ENCODE data around the gene ARHGEF12. TPM values are rescaled to one million over a fixed set of nuclear protein-coding genes. Genes with fewer than 3 reads are reported as not detected.
A peak's percentile ranks its signal among the peaks of the same experiment; 100 is the strongest.

ARHGEF12 gene
- total RNA-seq, 4 donors from 2014 or later = 169 to 268 (median 197) TPM

DNA sequence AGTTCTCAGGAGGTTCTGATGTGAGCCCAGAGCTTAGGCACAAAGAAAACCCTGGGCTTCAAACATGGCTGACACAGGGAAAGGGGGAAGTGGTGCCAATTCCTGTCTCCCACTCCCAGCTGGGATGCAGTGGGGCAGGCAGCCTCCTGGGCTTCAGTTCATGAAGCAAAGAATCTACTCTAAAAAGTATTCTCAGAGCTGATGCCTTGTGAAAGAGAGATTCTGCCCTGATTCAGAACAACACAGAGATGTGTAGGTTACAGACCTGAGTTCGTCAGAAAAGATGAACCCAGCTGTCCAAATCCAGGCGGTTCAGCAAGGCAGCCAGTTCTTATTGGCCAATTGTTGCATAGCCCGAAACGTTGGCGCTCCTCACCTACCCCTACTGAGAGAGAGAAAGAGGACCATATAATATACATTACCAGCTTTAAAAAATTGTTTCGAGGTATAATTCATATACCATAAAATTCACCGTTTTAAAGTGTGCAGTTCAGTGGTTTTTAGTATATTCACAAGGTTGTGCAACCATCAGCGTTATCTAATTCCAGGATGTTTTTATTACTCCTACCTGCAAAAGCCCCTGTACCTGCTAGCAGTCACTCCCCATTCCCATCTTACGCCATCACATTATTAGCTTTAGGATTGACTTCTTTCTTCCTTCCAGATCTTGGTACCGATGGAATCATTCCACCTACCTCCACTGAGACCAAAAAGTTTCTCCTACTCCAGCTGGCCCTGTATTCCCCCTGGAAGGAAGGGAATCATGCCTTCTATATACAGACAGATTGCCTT lies 18.3 kb upstream of the ARHGEF12 start:
- DNase-seq = no peak
- Histone ChIP-seq H3K36me3 (no peaks in the 10 kb centered on the region), H3K27ac (peak overlapping the region; percentile 49 to 92 (median 86)), H3K27me3 (no peaks in the 10 kb centered on the region), H3K9me3 (no peaks in the 10 kb centered on the region), H3K4me1 (peaks cover 28 to 30% of the 10 kb centered on the region in 2 donors), H3K4me3 (replicated peaks in 1 of 3) (no peak overlapping the region)
- intact Hi-C loops (cut with DNase I) = no loop called here
- 89 to 90% methylated on average over 10 of the region's 10 CpGs for WGBS, 2 donors
- no peak for TF ChIP-seq POLR2A (IDR thresholded peaks at IDR 0.05)
- TF ChIP-seq, protein P1, sequence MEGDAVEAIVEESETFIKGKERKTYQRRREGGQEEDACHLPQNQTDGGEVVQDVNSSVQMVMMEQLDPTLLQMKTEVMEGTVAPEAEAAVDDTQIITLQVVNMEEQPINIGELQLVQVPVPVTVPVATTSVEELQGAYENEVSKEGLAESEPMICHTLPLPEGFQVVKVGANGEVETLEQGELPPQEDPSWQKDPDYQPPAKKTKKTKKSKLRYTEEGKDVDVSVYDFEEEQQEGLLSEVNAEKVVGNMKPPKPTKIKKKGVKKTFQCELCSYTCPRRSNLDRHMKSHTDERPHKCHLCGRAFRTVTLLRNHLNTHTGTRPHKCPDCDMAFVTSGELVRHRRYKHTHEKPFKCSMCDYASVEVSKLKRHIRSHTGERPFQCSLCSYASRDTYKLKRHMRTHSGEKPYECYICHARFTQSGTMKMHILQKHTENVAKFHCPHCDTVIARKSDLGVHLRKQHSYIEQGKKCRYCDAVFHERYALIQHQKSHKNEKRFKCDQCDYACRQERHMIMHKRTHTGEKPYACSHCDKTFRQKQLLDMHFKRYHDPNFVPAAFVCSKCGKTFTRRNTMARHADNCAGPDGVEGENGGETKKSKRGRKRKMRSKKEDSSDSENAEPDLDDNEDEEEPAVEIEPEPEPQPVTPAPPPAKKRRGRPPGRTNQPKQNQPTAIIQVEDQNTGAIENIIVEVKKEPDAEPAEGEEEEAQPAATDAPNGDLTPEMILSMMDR (IDR thresholded peaks at IDR 0.05) = no peak

DNA sequence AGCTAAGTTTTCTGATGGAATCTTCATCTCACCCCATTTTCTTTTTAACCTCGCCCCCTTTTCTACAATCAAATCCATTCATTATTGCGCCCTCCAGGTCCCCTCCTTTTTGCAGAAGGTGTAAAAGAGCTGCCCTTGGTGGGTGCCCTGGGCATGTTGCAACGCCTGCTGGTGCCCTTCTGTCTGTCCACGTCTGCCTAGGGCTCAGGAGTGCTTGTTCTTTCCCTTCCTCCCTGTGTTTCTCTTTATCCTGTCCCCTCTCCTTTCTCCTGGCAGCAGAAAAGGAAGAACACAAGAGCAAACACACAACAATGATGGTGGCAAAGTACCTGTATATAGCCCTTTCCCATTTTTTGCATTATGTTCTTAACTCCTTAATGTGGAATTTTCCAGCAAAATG lies 17.3 kb upstream of the ARHGEF12 start:
- no peak for TF ChIP-seq POLR2A (IDR thresholded peaks at IDR 0.05)
- TF ChIP-seq, protein P1 (IDR thresholded peaks at IDR 0.05) = no peak
- no peaks in the 10 kb centered on the region for H3K36me3 ChIP-seq
- H3K27me3 ChIP-seq = no peaks in the 10 kb centered on the region
- H3K9me3 ChIP-seq = no peaks in the 10 kb centered on the region
- no peak overlapping the region for H3K27ac ChIP-seq
- H3K4me3 ChIP-seq (replicated peaks in 1 of 3) = no peak overlapping the region
- H3K4me1 ChIP-seq = peaks cover 28 to 30% of the 10 kb centered on the region in 2 donors
- intact Hi-C loops (cut with DNase I) = no loop called here
- WGBS, 2 donors = 91 to 94% methylated on average over 4 of the region's 4 CpGs
- no peak for DNase-seq

DNA sequence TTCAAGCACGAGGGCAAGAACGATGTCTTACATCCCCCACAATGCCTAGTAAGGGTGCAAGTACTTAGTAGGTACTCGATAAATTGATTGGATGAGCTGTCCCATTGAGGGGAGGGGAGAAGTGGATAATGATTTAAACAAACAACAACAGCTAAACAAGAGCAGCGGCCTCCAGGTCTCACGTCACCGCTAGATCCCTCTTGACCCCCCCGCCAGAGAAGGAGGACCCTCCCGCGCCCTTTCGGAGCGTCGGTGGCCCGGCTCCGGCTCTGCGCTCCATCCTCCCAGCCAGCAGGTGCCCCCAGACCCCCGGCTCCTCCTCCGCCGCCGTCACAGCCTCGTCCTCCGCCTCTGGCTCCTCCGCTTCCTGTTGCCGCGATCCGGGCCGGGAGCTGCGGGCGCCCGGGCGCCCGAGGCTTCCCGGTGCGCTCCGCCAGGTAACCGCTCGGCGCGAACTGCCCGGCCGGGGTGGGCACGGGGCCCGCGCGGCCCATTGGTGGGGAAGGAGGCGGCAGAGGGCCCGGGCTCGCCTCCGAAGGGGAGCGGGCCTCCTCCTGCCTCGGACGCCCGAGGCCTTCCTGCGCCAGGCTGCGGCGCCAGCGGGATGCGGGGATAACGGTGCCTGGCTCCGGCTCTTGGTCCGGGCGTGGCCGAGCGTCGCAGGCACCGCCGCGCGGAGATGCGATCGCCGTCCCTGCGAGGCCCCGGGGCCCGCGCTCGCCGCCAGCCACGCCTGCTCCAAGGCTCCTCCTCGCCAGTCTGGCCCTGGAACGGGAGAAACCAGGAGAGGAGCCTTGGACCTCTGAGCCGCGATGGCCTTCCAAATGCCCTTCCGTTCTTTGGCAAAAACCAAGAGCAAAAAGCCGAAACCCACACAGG lies 11.0 kb upstream of the ARHGEF12 start, which contains the start of gene TLCD5:
Gene TLCD5, plus strand, starts transcription at position 368 of the 879 bp plus-strand sequence. CDS start 2,143 bp downstream, outside the sequence.
- no peaks in the 10 kb centered on the region for H3K27me3 ChIP-seq
- H3K9me3 ChIP-seq = no peaks in the 10 kb centered on the region
- intact Hi-C loops (cut with DNase I) = no loop called here
- DNase-seq = peak; percentile 73
- H3K4me1 ChIP-seq = peaks cover 19% of the 10 kb centered on the region in 2 donors
- 1 to 2% methylated on average over 42 to 45 of the region's 84 CpGs for WGBS, 2 donors
- TF ChIP-seq, protein P1 (IDR thresholded peaks at IDR 0.05) = peak in 2 of 6 experiments; percentile 6 to 8
- peak in 1 of 2 donors; percentile 84 for TF ChIP-seq POLR2A (IDR thresholded peaks at IDR 0.05)
- peaks cover 3 to 7% of the 10 kb centered on the region in 2 donors for H3K36me3 ChIP-seq
- peak within 1 kb of the TSS; percentile 93 to 97 (median 96) for H3K27ac ChIP-seq
- H3K4me3 ChIP-seq (replicated peaks in 1 of 3) = peak within 1 kb of the TSS; percentile 49 to 78 (median 72)

DNA sequence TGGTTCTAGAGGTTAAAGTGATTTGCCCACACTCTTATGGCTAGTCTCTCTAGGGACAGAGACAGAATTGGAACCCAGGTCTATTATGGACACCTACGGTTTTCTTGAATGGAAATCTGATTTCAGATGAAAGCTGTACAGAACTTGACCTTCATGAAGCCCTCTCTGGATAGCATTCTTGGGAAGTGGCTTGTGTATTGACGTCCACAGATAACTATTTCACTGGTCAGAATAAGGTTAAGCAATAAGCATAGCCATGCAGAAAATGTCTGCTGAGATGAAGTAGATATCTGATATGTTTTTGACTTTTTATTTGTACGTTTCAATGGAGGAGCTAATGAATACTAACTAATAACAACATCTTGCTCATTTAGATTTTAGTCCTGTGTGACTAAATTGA lies 10.0 kb upstream of the ARHGEF12 start:
- no peaks in the 10 kb centered on the region for H3K9me3 ChIP-seq
- DNase-seq = no peak
- peaks cover 7 to 8% of the 10 kb centered on the region in 2 donors for H3K36me3 ChIP-seq
- peak overlapping the region; percentile 93 to 97 (median 96) for H3K27ac ChIP-seq
- intact Hi-C loops (cut with DNase I) = no loop called here
- no peaks in the 10 kb centered on the region for H3K27me3 ChIP-seq
- H3K4me3 ChIP-seq (replicated peaks in 1 of 3) = peak overlapping the region in 1 of 3 donors; percentile 78
- TF ChIP-seq, protein P1 (IDR thresholded peaks at IDR 0.05) = no peak
- no peak for TF ChIP-seq POLR2A (IDR thresholded peaks at IDR 0.05)
- 74 to 81% methylated on average over 3 of the region's 3 CpGs for WGBS, 2 donors
- peaks cover 19% of the 10 kb centered on the region in 2 donors for H3K4me1 ChIP-seq

All from thyroid gland (tissue), 4 donors.